IgD-negative memory B cell (primary cell): ENCODE measurements around the gene SPOCD1. TPM values are rescaled to one million over a fixed set of nuclear protein-coding genes. Genes with fewer than 3 reads are reported as not detected.

Experiments used
- H3K27ac Mint-ChIP-seq, 3 donors: one replicate each; pipeline ENCODE4 v1.8.0; 2020 to 2022; ENCODE audit warnings: mild to moderate bottlenecking in 3 of 3, mixed read lengths in 3 of 3, moderate library complexity in 1 of 3
- H3K27me3 Mint-ChIP-seq: one replicate; pipeline ENCODE4 v1.8.0; 2021; ENCODE audit warnings: mixed read lengths
- H3K36me3 Mint-ChIP-seq: one replicate; pipeline ENCODE4 v1.8.0; 2020; ENCODE audit warnings: mild to moderate bottlenecking, mixed read lengths
- H3K4me1 Mint-ChIP-seq, 3 donors: one replicate each; pipeline ENCODE4 v1.8.0; 2020 to 2022; ENCODE audit warnings: mixed read lengths in 3 of 3, mild to moderate bottlenecking in 1 of 3
- H3K4me3 Mint-ChIP-seq, 4 donors: one replicate each; pipeline ENCODE4 v1.8.0; 2020 to 2022; ENCODE audit warnings: mild to moderate bottlenecking in 4 of 4, mixed read lengths in 4 of 4, moderate library complexity in 3 of 4
- H3K9me3 Mint-ChIP-seq, 3 donors: one replicate each; pipeline ENCODE4 v1.8.0; 2020 to 2021; ENCODE audit warnings: mixed read lengths in 3 of 3, mild to moderate bottlenecking in 1 of 3
- polyA plus RNA-seq: library from polyadenylated mRNA; unstranded; fragments of 300-500 nt; fragmentation: Illumina TruSeq; gene quantifications from one replicate; pipeline ENCODE4 v1.2.3, GENCODE V29; 2021

The SPOCD1 gene
- polyA plus RNA-seq, 1 donor from 2014 or later: not detected

DNA sequence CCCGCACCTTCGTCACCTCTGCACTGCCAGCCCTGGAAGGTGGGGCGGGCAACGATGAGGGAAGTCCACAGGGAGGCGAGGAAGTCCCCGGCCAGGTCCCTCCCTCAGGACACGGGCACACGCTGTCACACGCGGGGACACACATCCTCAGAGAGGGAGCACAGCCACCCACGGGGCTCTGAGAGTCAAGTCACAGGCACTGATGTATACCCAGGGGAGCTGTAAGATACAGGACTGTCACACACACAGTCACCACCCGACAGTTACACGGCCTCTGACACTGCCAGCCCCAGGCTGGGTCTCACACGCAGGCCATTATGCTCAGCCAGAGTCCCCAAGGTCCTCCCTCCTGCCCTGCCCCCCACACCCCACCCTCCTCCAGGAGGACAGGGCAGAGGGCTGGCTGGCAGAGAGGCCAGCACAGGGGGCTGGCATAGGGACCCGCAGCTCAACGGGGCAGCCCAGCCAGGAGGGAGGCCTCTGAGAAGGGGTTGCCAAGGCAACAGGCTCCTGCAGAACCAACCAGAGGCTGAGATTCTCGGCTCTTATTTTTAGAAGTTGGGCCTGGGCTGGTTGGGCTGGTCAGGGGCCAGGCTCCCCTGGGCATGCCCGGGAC lies 34.0 kb downstream of the SPOCD1 start:
- H3K27ac Mint-ChIP-seq: no peak overlapping the region
- H3K4me3 Mint-ChIP-seq: no peak overlapping the region
- H3K4me1 Mint-ChIP-seq: peaks cover 12 to 25% (median 23%) of the 10 kb centered on the region in 3 donors

DNA sequence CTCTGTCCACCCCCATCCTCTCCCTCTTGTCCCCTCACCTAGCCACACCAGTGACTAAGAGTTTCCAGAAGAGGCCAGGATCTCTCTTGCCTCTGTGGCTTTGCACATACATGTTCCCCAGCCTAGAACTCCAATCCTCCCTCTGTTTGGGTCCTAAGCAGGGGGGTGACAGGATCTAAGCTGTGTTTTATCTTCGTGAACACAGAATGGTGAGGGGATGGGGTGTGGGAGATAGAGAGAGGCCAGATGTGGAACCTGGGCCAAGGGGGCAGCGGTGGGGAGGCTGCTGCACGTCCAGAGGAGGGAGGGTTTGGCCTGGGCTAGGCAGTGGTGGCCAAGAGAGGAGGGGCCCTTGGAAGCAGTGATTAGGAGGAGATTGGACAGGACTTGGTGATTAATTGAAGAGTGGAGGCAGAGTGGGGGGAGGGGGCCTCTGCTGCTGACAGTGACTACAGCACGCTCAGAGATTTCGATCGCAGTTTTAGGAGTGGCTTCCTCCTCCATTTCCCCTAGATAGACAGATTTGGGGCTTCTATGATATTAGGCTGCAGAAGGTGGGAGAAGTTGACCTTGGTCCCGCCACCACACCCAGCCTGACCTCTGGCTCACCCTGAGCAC lies 34.6 kb downstream of the SPOCD1 start:
- Mint-ChIP-seq H3K4me1 (peaks cover 12 to 21% (median 21%) of the 10 kb centered on the region in 3 donors), H3K9me3 (no peaks in the 10 kb centered on the region), H3K27ac (peak overlapping the region in 1 of 3 donors; percentile 43), H3K27me3 (peaks cover 17% of the 10 kb centered on the region), H3K4me3 (no peak overlapping the region), H3K36me3 (no peaks in the 10 kb centered on the region)

More for the DNA sequence above, 34.0 kb downstream of the SPOCD1 start:
- Mint-ChIP-seq H3K27me3 (peaks cover 11% of the 10 kb centered on the region), H3K9me3 (no peaks in the 10 kb centered on the region), H3K36me3 (no peaks in the 10 kb centered on the region)

DNA sequence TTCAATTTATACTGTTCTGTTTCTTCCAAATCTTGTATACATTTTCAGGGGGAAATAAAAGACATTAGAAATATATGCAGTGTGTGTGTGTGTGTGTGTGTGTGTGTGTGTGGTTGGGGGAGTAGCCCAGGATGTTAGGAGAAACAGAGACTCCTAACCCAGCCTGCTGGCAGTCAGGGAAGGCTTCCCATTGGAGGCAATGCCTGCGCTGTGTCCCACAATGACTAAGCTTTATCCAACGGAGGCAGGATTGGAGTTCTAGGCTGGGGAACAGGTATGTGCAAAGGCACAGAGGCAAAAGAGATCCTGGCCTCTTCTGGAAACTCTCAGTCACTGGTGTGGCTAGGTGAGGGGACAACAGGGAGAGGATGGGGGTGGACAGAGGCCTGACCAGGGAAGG lies 35.2 kb downstream of the SPOCD1 start:
- peaks cover 10 to 17% (median 15%) of the 10 kb centered on the region in 3 donors for H3K4me1 Mint-ChIP-seq
- peaks cover 18% of the 10 kb centered on the region for H3K27me3 Mint-ChIP-seq
- no peaks in the 10 kb centered on the region for H3K36me3 Mint-ChIP-seq
- H3K27ac Mint-ChIP-seq: peak overlapping the region in 1 of 3 donors; percentile 43
- H3K4me3 Mint-ChIP-seq: no peak overlapping the region
- no peaks in the 10 kb centered on the region for H3K9me3 Mint-ChIP-seq

DNA sequence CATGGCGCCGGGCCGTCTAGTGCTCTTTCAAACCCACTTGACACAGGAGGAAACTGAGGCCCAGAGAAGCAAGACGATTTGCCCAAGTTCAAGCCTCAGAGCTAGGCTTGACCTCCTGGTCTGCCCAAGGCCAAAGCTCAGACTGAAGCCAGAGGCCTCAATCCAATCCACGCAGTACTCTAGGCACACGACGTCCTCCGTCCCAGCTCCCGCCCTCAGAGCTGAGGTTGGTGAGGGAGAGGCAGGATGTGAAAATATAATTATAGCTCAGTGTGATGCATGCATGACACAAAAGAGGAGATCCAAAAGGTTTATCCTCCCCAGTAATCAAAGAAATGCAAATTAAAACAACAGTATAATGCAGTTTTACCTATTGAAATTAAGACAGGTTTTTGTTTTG lies 36.1 kb downstream of the SPOCD1 start:
- no peak overlapping the region for H3K4me3 Mint-ChIP-seq

DNA sequence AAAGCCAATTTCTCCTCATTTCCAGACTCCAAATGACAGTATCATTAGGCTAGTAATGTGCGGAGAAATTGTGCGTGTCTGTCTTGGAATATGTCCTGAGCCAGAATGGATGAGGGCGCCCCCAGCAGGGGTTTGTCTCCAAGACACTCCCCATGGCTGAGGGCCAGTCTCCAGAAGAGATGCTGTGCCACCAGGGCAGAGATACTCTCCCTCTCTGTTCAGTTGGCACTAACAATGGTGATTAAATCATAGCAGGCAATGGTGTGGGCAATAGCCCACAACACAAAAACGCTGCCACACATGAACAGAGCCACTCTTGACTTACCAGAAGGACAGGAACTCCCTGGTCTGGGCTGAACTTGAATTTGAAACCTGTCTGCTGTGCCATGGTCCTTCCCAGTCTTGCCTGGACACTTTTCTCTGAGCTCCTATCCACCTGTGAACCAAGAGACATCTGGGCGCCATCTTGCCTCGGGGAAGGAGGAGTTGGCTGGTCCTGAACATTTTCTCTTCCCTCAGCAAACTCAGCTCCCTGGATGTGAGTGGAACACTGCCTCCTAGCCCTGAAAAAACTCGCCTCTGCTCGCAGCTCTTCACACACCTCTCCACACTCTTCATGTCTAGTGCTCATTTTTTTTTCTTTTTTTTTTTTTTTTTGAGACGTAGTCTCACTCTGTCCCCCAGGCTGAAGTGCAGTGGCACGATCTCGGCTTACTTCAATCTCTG lies 36.9 kb downstream of the SPOCD1 start:
- Mint-ChIP-seq H3K4me3 (no peak overlapping the region), H3K27ac (no peak overlapping the region), H3K27me3 (peaks cover 29% of the 10 kb centered on the region)

More for the DNA sequence above, 36.1 kb downstream of the SPOCD1 start:
- Mint-ChIP-seq H3K27ac (no peak overlapping the region), H3K36me3 (no peaks in the 10 kb centered on the region), H3K4me1 (peaks cover 5 to 10% (median 6%) of the 10 kb centered on the region in 3 donors), H3K27me3 (peaks cover 22% of the 10 kb centered on the region), H3K9me3 (no peaks in the 10 kb centered on the region)

DNA sequence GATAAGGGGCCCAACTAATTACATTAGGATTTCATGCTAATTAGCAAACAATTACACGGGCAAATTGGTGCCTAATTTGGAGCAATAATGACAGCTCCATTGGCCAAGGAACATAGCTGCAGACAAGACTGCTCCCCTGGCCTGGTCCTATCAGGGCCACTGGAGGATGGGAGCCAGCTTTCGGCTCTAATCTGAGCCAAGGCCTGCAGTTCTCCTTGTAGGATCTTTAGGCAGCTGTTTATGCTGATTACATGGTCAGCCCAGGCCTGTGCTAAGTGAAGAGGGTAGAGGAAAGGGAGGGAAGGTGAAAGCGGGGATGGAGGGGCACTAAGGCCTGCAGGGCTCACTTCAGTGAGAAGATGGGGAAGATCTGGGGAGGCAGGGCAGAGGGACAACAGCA lies 39.3 kb downstream of the SPOCD1 start:
- Mint-ChIP-seq H3K27ac (no peak overlapping the region), H3K4me1 (peaks cover 11 to 14% (median 12%) of the 10 kb centered on the region in 3 donors), H3K4me3 (no peak overlapping the region), H3K9me3 (no peaks in the 10 kb centered on the region), H3K27me3 (peaks cover 46% of the 10 kb centered on the region), H3K36me3 (no peaks in the 10 kb centered on the region)

More for the DNA sequence above, 36.9 kb downstream of the SPOCD1 start:
- Mint-ChIP-seq H3K4me1 (peaks cover 0 to 5% (median 1%) of the 10 kb centered on the region in 3 donors), H3K9me3 (no peaks in the 10 kb centered on the region), H3K36me3 (no peaks in the 10 kb centered on the region)

DNA sequence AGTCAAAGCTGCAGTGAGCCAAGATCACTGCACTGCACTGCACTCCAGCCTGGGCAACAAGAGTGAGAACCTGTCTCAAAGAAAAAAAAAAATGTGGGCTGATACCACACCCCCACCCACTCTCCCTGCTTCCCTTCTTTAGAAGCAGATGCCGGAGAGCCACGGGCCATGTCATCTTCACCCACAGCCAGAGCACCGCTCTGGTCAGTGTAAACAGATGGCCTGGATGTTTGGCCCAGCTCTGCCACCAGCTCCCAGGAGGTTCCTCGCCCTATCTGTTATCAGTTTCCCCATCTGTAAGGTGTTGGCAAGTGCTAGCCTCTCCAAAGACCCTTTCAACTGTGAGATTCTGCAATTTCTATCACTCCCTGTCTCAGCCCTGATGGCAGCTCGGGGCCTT lies 39.8 kb downstream of the SPOCD1 start:
- Mint-ChIP-seq H3K36me3 (no peaks in the 10 kb centered on the region), H3K4me1 (peaks cover 11 to 17% (median 12%) of the 10 kb centered on the region in 3 donors), H3K27ac (no peak overlapping the region), H3K4me3 (no peak overlapping the region), H3K27me3 (peaks cover 45% of the 10 kb centered on the region), H3K9me3 (no peaks in the 10 kb centered on the region)

DNA sequence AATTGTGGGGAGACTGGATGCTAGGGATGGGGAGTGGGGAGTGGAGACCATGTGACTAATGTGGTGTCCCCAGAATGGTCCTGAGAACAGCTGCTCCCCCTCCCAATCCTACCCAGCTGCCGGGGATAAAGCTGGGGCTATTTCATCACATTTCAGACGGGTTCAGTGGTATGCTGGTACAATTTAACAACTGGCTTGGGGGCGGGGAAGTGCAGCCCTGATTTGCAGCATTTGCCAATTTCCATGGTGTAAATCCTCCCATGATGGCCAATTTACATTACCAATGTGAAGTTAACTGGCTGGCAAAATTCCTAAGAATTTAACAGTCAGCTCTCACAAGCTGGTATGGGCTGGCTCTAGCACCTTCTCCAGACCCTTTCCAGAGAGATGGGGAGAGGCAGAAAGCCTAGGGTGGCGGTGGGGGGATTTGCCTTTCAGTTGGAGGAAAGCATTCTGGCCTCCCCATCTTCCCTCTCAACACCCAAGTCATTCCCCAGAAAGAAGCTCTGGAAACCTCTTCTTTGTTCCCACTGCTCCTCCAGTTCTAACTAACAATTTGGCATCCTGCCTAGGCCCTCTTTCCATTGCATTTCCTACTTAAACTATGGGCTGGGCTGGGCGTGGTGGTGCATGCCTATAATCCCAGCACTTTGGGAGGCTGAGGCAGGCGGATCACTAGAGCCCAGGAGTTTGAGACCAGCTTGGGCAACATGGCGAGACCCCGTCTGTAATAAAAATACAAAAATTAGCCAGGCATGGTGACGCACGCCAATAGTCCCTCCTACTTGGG lies 40.4 kb downstream of the SPOCD1 start:
- no peaks in the 10 kb centered on the region for H3K9me3 Mint-ChIP-seq
- no peaks in the 10 kb centered on the region for H3K36me3 Mint-ChIP-seq
- H3K27me3 Mint-ChIP-seq: peaks cover 45% of the 10 kb centered on the region
- H3K4me1 Mint-ChIP-seq: peaks cover 11 to 18% (median 11%) of the 10 kb centered on the region in 3 donors
- H3K27ac Mint-ChIP-seq: peak overlapping the region in 1 of 3 donors; percentile 23
- no peak overlapping the region for H3K4me3 Mint-ChIP-seq

DNA sequence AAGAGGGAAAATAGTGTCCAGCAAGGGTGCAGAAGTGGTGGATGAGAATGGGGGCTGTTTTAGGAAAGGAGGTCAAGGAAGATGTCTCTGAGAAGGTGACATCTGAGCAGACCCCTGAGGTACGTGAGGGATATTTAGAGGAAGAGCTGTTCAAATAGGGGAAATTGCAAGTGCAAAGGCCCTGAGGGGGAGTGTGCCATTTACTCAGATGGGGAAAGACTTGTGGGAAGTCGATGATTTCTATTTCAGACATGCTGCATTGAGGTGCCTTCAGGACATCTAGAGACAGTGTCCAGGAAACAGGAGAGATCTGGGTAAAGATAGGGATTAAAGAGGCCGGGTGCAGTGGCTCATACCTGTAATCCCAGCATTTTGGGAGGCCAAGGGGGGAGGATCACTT lies 41.3 kb downstream of the SPOCD1 start:
- H3K4me1 Mint-ChIP-seq: peaks cover 9 to 18% (median 12%) of the 10 kb centered on the region in 3 donors
- H3K27ac Mint-ChIP-seq: peak overlapping the region in 1 of 3 donors; percentile 48
- H3K36me3 Mint-ChIP-seq: no peaks in the 10 kb centered on the region
- peaks cover 43% of the 10 kb centered on the region for H3K27me3 Mint-ChIP-seq
- no peak overlapping the region for H3K4me3 Mint-ChIP-seq
- no peaks in the 10 kb centered on the region for H3K9me3 Mint-ChIP-seq

DNA sequence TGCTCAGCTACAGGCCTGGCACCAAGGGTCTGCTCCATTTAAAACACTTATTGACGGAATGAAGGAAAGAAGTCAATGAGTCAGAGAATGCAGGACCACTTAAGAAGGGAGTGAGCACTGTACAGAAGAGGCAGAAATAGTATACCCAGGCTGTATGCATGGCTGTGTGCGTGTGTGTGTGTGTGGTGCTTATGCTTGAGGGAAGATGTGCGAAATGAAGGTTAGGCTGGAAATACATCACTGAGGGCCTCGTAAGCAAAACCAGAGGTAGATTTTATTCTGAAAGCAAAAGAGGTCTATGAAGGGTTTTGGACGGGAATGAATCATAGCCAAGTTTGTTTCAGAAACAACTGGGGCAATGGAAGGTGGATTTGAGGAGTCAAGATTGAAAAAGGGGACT lies 42.0 kb downstream of the SPOCD1 start:
- no peaks in the 10 kb centered on the region for H3K9me3 Mint-ChIP-seq
- peak overlapping the region in 1 of 4 donors; percentile 5 for H3K4me3 Mint-ChIP-seq
- peaks cover 40% of the 10 kb centered on the region for H3K27me3 Mint-ChIP-seq
- H3K4me1 Mint-ChIP-seq: peaks cover 16 to 22% (median 18%) of the 10 kb centered on the region in 3 donors
- no peak overlapping the region for H3K27ac Mint-ChIP-seq
- no peaks in the 10 kb centered on the region for H3K36me3 Mint-ChIP-seq

DNA sequence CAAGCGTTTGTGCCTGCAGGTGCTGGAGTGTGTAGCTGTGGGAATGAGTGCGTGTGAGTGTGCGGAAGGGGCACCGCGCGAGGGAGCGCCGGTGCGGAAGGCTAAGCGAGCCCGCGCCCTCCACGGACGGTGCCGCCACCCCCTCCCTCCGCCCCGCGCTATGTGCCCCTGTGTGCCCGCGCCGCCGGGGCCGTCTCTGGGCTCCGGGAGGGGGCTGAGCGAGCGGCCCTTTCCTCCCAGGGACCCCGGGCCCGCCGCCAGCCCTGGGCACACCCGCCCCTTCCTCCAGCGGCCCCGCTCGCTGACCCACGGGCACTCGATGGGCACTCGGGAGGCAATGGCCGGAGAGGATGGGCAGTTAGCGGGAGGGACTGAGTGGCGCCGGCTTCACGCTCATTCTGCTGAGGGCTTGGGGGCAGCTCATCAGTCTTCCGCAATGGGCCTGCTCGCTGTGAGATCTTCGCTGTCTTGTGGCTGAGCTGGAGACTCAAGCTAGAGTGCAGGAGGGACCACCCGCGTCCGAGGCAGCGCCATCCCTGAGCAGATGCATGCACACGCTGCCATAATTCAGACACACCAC lies 43.1 kb downstream of the SPOCD1 start:
- H3K27ac Mint-ChIP-seq: peak overlapping the region in 1 of 3 donors; percentile 63
- no peaks in the 10 kb centered on the region for H3K36me3 Mint-ChIP-seq
- H3K9me3 Mint-ChIP-seq: no peaks in the 10 kb centered on the region
- H3K4me3 Mint-ChIP-seq: peak overlapping the region; percentile 74 to 95 (median 90)
- peaks cover 17 to 22% (median 20%) of the 10 kb centered on the region in 3 donors for H3K4me1 Mint-ChIP-seq
- H3K27me3 Mint-ChIP-seq: peaks cover 37% of the 10 kb centered on the region

DNA sequence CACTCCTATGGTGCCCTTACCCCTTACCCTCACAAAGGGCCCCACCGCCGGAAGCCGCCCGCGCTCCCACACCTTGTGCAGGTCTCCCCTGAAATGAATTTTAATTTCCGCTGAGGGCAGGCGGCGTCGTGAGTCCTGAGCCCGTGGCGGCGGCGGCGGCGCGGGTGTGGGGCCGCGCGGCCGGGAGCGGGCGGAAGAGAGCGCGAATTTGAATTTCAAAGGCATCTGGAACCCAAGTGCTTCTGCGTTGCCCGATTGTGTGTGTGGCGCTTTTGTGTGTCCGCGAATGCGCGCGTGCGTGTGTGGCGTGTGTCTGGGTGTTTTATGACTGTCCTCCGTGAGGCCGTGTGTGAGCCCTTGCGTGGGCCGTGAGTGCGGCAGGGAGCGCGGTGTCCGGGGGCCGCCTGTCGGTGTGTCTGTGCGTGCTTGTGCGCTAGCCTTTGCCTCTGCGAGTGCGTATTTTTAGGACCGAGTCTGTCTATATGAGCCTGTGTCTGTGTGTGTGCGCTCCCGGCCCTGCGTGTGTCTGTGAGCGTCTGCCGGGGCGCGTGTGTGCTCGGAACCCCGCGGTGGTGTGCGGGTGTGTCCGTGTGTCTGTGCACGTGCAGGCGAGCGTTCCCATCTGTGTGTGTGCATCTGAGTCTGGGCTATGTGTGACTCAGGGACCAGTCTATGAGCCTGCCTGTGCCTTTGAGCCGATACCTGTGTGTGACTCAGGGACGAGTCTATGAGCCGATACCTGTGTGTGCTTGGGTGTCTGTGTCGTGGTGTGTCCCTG lies 43.7 kb downstream of the SPOCD1 start:
- Mint-ChIP-seq H3K4me1 (peaks cover 17 to 22% (median 20%) of the 10 kb centered on the region in 3 donors), H3K27ac (peak overlapping the region in 1 of 3 donors; percentile 33), H3K36me3 (no peaks in the 10 kb centered on the region), H3K27me3 (peaks cover 36% of the 10 kb centered on the region), H3K9me3 (no peaks in the 10 kb centered on the region), H3K4me3 (peak overlapping the region; percentile 74 to 95 (median 90))

DNA sequence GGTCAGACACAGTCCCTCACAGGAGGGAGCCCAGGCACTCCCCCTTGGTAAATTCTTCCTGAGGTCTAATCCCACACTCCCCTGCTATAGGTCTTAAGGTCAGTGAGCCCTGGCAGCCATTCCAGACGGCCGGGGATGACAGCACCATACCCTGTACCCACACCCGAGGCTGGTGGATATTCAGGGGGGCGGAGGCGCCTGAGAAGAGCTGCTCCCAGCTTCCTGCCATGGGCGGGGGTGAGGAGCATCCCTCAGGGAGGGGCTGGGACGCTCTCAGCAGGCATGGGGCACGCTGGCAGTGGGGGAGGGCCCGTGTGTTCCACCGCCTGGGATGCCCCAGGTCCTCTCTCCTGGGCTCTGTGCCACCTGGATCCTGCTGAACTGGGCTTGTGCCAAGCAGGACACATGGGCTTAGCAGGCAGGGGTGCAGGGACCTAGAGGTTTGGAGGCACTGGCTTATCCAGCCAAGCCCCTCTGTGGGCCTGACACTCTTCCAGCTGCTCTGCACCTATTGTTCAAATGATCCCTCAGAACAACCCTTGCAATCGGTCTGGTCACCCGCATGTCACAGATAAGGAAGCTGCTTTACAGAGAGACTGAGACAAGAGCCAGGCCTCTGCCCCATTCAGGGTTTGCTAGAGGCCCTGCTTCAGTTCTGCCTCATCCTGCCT lies 46.0 kb downstream of the SPOCD1 start:
- Mint-ChIP-seq H3K4me1 (peaks cover 17 to 22% (median 21%) of the 10 kb centered on the region in 3 donors), H3K4me3 (peak overlapping the region in 1 of 4 donors; percentile 27), H3K36me3 (no peaks in the 10 kb centered on the region), H3K9me3 (no peaks in the 10 kb centered on the region), H3K27ac (no peak overlapping the region), H3K27me3 (peaks cover 25% of the 10 kb centered on the region)
